ENCODE data around the gene NTM.

DNA sequence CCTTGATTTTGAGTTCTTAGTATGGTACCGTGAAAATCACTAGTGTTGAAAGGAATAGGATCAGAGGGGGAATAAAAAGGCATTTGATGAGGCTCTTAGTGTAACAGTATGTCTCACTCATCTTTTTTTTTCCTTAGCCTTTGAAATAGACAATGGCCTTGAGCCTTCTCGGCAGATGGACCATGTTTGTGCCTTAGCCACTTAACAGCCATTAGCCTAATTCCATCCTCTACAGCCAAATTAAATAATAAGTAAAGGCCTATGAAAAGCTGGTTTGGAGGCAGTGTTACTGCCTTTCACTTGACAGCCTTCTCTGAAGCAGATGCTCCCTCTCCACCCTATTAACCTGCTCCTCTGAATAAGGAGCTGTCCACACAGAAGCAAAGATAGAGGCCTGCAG is 580.7 kb downstream of the NTM start:
- TF ChIP-seq, protein P1, sequence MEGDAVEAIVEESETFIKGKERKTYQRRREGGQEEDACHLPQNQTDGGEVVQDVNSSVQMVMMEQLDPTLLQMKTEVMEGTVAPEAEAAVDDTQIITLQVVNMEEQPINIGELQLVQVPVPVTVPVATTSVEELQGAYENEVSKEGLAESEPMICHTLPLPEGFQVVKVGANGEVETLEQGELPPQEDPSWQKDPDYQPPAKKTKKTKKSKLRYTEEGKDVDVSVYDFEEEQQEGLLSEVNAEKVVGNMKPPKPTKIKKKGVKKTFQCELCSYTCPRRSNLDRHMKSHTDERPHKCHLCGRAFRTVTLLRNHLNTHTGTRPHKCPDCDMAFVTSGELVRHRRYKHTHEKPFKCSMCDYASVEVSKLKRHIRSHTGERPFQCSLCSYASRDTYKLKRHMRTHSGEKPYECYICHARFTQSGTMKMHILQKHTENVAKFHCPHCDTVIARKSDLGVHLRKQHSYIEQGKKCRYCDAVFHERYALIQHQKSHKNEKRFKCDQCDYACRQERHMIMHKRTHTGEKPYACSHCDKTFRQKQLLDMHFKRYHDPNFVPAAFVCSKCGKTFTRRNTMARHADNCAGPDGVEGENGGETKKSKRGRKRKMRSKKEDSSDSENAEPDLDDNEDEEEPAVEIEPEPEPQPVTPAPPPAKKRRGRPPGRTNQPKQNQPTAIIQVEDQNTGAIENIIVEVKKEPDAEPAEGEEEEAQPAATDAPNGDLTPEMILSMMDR (IDR thresholded peaks at IDR 0.05), result no peak
- no peak for TF ChIP-seq POLR2AphosphoS5 (IDR thresholded peaks at IDR 0.05)
